Stimulated activated CD4-positive, alpha-beta T cell treated with anti-CD3 and anti-CD28 coated beads, TNF-alpha, amount 100 ng/mL, for 1 hour (primary cell): ENCODE data around the gene AFF2.

Experiments used
- DNase-seq, 3 donors: peaks; one replicate each; pipeline ENCODE4 v3.0.0-alpha.2; 2020; ENCODE audit warnings: low read depth in 3 of 3, low spot score in 1 of 3

The AFF2 gene

DNA sequence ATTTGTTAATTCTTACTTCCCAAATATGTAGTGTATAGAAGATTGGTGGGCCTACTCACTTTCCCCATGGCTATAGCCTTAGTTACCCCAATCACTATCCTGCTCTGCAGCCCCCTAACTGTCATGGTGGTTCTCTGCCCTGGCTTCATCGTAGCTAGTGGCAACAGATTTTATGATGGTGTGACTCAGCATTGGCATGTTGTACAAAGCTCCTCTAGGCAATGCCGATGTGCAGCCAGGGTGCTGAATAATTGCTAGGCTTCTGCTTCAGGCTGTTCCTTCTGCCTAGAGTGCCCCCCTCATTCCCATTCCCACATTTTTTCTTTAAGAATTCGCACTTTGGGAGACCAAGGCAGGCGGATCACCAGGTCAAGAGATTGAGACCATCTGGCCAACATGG is 35.2 kb downstream of the AFF2 start:
- no peak for DNase-seq

GRCh38 chrX:148536961-148537360 is 36.5 kb downstream of the AFF2 start:
- DNase-seq: no peak

- no peak for DNase-seq
These were observed 37.3 kb downstream of the AFF2 start for GRCh38 chrX:148537556-148538182.

GRCh38 chrX:148538582-148538981 is 38.2 kb downstream of the AFF2 start:
- DNase-seq: no peak

DNA sequence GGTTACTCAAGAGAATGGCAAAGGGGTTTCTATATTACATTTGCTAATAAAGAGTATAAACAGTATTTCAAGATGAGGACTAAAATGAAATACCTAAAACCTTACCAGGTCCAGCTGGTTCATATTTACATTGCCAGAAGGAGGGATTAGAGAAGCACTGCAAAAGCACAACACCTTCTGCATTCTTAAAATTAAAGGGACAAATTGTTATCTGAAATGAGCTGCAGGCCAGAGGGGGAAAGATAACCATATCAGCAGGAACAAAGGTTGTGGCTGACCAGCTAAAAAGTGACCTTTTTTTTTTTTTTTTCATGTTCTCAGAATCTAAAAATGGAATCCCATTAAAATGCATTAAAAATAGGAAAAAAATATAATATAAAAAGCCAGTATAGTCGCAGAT is 39.7 kb downstream of the AFF2 start:
- no peak for DNase-seq

DNA sequence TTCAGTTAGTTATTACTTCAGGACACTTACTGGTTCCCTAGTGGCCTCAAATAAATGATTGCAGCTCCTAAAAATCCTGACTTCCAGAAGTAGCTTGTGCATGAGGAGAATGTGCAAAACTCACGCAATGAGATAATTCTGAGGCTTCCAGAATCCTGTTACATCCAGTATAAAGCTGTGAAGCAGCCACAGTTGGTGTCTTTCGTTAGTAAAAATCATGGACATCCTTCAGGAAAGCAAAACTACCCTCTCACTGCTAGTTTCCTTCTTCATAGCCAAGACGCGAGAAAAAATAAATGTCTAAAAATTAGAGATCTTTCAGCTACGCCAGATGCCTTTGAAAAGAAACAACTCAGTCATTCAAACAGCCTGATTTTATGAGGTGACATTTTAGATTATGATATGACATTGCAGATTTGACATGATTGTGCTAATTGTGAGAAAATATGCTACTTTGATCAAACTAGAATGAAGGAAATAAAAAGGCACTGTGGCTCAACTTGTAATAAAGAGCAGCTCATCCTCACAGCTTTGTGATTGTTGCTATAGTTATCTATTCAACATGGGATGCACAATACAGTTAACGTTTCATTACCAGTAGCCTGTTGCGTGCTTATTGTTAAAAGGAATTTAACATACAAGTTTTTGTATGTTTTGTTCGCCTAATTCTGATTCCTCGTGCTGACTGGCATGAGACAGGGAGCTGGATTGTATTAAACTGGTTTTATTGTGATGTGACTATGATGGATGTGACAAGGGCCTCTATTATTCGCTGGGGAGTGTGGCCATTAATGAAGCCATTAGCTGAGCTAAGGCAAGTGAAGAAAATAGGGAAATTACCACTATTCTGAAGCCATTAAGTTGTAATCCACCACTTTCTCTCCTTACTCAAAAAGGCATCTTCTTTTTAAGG is 40.5 kb downstream of the AFF2 start:
- no peak for DNase-seq

GRCh38 chrX:148541584-148541940 is 41.1 kb downstream of the AFF2 start:
- no peak for DNase-seq

GRCh38 chrX:148542481-148543255 is 42.3 kb downstream of the AFF2 start:
- DNase-seq: no peak

DNA sequence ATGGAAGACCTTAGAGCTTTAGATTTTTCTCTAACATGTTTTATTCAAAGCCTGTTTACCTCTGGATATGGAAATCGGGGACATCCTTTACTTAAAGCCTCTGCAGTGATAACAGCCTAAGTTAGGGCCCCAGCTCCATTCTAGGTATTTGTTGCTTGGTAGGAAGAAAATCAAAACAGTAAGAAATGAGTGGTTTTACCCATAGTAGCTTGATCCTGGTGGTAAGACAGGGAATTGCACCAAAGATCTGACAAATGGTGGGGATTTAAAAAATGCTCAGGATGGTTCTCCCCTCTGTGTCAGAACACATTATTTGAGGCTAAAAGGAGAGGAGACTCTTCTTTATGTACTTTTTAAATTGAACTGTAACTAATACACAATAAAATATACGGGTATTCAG is 52.4 kb downstream of the AFF2 start:
- DNase-seq: no peak

DNA sequence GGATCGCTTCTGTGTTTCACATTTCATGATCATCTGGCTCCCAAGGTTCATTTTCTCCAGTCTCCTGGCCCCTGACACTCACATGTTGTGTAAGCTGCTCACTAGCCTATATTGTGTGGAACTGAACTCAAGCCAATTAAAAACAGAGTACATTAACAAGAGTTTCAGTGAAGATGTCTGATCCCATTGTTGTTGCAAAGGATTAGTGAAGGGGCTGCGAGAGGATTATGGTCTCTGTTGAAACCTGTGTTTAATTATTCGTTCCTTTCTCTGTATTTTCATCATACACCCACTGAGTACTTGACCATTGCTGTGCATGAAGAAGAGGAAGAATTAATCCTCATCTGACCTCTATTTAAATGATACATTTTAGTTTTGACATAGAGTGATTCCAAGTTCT is 54.7 kb downstream of the AFF2 start:
- DNase-seq: no peak

- DNase-seq: no peak
These were observed 55.3 kb downstream of the AFF2 start for GRCh38 chrX:148555571-148556243.

DNA sequence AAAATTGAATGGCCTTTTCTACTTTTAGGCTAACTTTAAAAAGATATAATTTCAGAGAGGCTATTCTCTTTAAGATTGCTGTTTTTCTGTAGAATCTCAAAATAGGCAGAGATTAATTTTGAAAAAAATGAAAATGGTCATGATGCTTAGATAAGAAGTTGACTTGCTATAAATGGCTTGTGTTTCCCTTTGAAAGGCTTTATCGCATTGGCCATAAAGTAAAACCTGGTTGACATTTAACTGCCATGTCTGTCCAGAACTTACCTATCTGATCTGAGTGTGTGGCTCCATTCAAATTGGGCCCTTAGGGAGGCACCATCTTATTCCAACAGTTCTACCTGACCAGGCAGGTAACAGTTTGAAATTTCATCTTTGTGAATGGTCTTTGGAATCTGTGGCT is 56.1 kb downstream of the AFF2 start:
- no peak for DNase-seq

- DNase-seq: no peak
These were observed 62.4 kb downstream of the AFF2 start for GRCh38 chrX:148562846-148563245.

DNA sequence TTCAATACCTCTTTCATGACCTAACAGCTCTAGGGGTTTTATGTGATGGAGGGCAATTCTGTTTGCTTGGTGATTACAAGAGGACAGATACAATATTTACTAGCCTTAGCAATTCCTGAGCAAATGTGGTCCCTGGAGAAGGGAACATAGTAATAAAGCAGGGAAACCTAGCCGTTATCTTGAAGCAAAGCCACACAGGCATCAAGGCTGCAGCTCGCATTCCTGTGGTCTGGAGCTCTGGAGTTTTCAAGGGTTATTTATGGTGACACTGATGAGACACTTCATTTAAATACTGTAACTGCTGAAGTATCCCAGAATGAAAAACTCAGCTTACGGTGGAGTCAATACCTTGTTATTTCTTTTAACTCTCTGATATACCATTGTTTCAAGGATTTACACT is 66.8 kb downstream of the AFF2 start:
- DNase-seq: no peak

- no peak for DNase-seq
These were observed 67.4 kb downstream of the AFF2 start for GRCh38 chrX:148567779-148568178.

DNA sequence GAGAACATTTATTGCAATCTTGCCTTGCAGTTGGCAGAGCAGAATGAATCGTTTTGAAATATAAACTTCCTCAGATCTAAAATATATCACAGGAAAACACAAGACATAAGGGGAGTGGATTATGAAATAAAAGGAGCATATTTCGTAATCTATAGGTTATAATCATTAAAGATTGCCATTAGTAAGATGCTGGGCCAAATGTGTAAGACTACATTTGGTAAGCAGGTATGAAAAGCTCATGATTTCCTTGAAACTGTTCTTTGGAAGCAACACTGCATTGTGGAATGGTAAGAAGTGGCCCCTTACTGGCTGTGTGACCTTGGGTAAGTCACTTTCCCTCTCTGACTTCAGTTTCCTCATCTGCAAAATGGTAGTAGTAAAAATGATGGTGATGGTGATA is 68.3 kb downstream of the AFF2 start:
- no peak for DNase-seq

GRCh38 chrX:148572337-148572736 is 71.9 kb downstream of the AFF2 start:
- DNase-seq: no peak

DNA sequence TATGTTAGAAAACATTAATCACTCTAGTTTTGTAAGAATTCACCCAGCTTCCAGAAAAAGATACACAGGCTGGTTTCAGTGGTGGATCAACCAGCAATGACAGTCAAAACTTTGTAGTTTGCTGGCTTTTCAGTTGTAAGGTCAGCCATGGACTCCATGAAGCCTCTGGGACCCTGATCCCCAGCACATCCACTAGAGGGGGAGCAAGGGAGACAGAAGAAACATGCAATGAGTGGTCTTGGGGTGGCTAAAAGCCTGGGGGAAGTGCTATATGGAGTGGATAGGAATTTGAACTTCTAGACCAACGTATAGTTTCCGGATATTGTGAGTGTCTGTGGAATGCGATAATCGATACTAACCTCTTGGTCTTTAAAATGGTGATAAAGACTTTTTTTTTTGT is 72.7 kb downstream of the AFF2 start:
- DNase-seq: no peak

DNA sequence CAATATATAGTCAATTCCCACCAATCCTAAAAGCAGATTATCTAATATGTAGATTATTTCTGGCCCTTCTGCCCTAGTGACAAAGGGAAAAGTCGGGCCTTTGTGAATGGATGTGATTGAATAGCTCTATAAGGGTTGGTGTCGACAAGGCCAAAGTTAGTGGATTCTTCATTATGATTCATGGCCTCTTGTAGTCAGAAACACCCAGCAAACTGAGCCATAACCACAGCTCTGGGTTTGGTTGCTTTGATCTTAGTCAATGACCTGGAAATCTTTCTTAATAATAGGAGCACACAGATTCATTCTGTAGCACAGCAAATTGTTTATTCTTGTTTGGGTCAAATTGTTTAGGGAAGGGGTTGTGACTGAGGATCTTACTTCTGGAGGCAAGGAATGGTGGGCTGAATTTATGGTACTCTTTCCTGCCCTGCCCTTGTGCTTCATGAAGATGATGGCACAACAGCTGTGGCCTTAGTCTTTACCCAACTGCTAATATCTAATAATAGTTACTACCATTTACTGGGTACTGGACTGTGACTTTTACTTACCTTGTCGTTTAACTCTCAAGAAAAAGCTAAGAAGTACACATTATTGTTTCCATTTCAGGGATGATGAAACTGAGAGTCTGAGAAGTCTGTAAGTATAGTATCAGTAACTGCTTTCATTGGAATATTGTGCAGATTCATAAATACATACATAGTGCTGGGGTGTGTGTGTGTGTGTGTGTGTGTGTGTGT is 74.0 kb downstream of the AFF2 start:
- DNase-seq: no peak

- no peak for DNase-seq
These were observed 76.0 kb downstream of the AFF2 start for GRCh38 chrX:148576396-148576795.

DNA sequence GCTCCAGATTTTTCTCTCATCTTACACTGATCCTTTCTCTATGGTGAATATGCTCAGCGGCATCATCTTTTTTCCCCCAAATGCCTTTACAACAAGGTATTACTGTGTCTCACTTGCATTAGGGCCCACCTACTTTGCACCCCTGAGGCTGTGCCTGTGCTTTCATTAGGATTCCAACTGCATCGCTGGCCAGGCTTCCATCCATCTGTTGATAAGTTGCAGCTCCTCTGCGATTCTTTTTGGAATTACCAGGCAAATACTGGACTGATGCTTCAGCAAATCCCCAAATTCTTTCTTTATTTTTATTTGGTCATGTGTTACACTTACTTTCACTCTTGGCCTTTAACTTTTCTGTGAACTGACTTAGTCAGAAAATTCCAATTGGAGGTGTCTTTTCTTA is 77.3 kb downstream of the AFF2 start:
- DNase-seq: no peak
